ENCODE measurements around the gene SLC12A8. TPM values are rescaled to one million over a fixed set of nuclear protein-coding genes. Genes with fewer than 3 reads are reported as not detected.

The SLC12A8 gene
- total RNA-seq, 2 donors from 2014 or later: 3.0 to 4.1 TPM

DNA sequence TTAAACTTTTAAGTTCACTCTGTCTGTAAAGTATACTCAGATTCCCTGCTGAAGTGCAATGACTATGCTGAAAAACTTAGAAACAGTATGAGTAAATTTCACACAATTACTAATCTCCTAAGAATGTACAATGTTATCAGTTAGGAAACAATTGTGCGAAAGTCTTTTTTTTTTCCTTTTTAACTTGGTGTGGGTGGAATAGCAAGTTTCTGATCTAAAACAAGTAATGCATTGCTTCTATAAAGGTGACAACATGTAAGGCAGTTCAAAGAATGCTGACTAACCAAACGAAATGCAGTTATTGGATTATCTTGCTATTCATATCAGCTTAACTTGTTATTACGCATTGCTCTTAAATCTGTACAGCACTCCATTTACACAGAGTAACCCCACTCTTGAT, 19.3 kb upstream of the SLC12A8 start:
- peak; percentile 49 for ATAC-seq (ENCODE audit: insufficient number of reproducible peaks, low FRiP score, low read depth)
- Histone ChIP-seq H3K9me3 (no peaks in the 10 kb centered on the region), H3K4me1 (ENCODE audit: control insufficient read depth in 1 of 2, low read depth in 2 of 2) (peaks cover 3 to 32% of the 10 kb centered on the region in 2 donors), H3K27me3 (replicated peaks; ENCODE audit: insufficient read depth) (no peaks in the 10 kb centered on the region), H3K36me3 (peaks cover 8% of the 10 kb centered on the region), H3K4me3 (no peak overlapping the region), H3K27ac (peak overlapping the region in 1 of 2 donors; percentile 31)
- TF ChIP-seq CTCF (IDR thresholded peaks at IDR 0.05): no peak
- DNase-seq (ENCODE audit: low spot score): no peak

DNA sequence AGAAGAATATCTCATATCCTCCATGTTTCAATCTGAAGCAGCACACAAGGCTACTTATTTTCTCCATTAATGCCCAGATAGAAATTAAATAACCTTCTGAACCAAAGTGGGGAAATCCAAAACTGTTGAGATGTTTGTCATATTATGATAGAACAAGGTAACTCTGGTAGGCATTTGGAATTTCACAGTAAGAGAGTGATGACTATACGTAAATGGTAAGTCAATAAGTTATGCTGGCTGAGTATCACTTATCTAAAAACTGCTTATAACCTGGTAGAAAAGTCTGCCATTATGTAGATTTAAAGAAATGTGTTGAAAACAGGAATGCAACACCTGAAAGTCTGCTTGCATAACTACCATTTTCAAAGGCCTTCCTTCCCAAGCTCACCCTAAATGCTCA, 17.2 kb upstream of the SLC12A8 start:
- no peaks in the 10 kb centered on the region for H3K27me3 ChIP-seq (replicated peaks; ENCODE audit: insufficient read depth)

GRCh38 chr3:125229168-125229567, 16.6 kb upstream of the SLC12A8 start:
- Histone ChIP-seq H3K27ac (peak overlapping the region in 1 of 2 donors; percentile 13), H3K4me1 (ENCODE audit: control insufficient read depth in 1 of 2, low read depth in 2 of 2) (peaks cover 0 to 24% of the 10 kb centered on the region in 2 donors), H3K4me3 (no peak overlapping the region), H3K9me3 (no peaks in the 10 kb centered on the region), H3K36me3 (peaks cover 8% of the 10 kb centered on the region), H3K27me3 (replicated peaks; ENCODE audit: insufficient read depth) (no peaks in the 10 kb centered on the region)
- no peak for TF ChIP-seq CTCF (IDR thresholded peaks at IDR 0.05)
- ATAC-seq (ENCODE audit: insufficient number of reproducible peaks, low FRiP score, low read depth) (no peak), DNase-seq (ENCODE audit: low spot score) (no peak)

More for the DNA sequence above, 17.2 kb upstream of the SLC12A8 start:
- H3K36me3 ChIP-seq: peaks cover 8% of the 10 kb centered on the region
- peaks cover 0 to 24% of the 10 kb centered on the region in 2 donors for H3K4me1 ChIP-seq (ENCODE audit: control insufficient read depth in 1 of 2, low read depth in 2 of 2)
- H3K4me3 ChIP-seq: no peak overlapping the region
- H3K27ac ChIP-seq: peak overlapping the region in 1 of 2 donors; percentile 13
- no peak for ATAC-seq (ENCODE audit: insufficient number of reproducible peaks, low FRiP score, low read depth)
- DNase-seq (ENCODE audit: low spot score): no peak
- H3K9me3 ChIP-seq: no peaks in the 10 kb centered on the region
- TF ChIP-seq CTCF (IDR thresholded peaks at IDR 0.05): no peak

- TF ChIP-seq CTCF (IDR thresholded peaks at IDR 0.05): no peak
- H3K9me3 ChIP-seq: no peaks in the 10 kb centered on the region
- no peak overlapping the region for H3K27ac ChIP-seq
- DNase-seq (ENCODE audit: low spot score) (no peak), ATAC-seq (ENCODE audit: insufficient number of reproducible peaks, low FRiP score, low read depth) (no peak)
- H3K4me1 ChIP-seq (ENCODE audit: control insufficient read depth in 1 of 2, low read depth in 2 of 2): no peaks in the 10 kb centered on the region
- no peak overlapping the region for H3K4me3 ChIP-seq
- no peaks in the 10 kb centered on the region for H3K36me3 ChIP-seq
- H3K27me3 ChIP-seq (replicated peaks; ENCODE audit: insufficient read depth): no peaks in the 10 kb centered on the region
These were observed 9.3 kb upstream of the SLC12A8 start for GRCh38 chr3:125221831-125222230.

GRCh38 chr3:125220727-125221429, 8.3 kb upstream of the SLC12A8 start:
- H3K4me1 ChIP-seq (ENCODE audit: control insufficient read depth in 1 of 2, low read depth in 2 of 2): no peaks in the 10 kb centered on the region
- ATAC-seq (ENCODE audit: insufficient number of reproducible peaks, low FRiP score, low read depth) (no peak), DNase-seq (ENCODE audit: low spot score) (no peak)
- H3K27ac ChIP-seq: no peak overlapping the region
- no peaks in the 10 kb centered on the region for H3K27me3 ChIP-seq (replicated peaks; ENCODE audit: insufficient read depth)
- TF ChIP-seq CTCF (IDR thresholded peaks at IDR 0.05): no peak
- no peaks in the 10 kb centered on the region for H3K9me3 ChIP-seq
- H3K36me3 ChIP-seq: no peaks in the 10 kb centered on the region
- H3K4me3 ChIP-seq: no peak overlapping the region

All from thoracic aorta (tissue), 2 donors.